ENCODE data around the gene PNKP.

The PNKP gene

GRCh38 chr19:49866933-49867782 is at the start of gene PNKP:
Gene PNKP, minus strand, starts transcription at chr19:49867576. Its CDS starts 372 bp downstream, at chr19:49867204.
- peak; percentile 95 for DNase-seq

GRCh38 chr19:49915271-49915670 is 47.9 kb upstream of the PNKP start:
- no peak for DNase-seq

DNA sequence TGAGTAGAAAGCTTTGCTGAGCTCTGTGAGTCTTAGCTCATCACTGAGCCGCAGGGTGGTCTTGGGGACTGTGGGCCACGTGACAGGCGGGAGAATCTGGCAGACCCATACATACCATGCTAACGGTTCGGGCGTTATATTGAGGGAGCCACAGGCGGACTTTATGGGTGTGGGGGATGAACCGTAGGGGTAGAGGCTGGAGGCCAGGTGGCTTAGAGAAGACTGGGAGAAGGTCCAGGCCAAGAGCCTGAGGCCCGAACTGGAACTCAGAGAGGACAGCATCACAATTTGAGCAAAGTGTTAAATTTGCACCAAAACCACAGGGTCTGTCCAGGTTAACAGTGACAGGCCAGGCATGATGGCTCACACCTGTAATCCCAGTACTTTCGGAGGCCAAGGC is 46.3 kb upstream of the PNKP start:
- DNase-seq = no peak

GRCh38 chr19:49912965-49913685 is 45.7 kb upstream of the PNKP start:
- DNase-seq = no peak

DNA sequence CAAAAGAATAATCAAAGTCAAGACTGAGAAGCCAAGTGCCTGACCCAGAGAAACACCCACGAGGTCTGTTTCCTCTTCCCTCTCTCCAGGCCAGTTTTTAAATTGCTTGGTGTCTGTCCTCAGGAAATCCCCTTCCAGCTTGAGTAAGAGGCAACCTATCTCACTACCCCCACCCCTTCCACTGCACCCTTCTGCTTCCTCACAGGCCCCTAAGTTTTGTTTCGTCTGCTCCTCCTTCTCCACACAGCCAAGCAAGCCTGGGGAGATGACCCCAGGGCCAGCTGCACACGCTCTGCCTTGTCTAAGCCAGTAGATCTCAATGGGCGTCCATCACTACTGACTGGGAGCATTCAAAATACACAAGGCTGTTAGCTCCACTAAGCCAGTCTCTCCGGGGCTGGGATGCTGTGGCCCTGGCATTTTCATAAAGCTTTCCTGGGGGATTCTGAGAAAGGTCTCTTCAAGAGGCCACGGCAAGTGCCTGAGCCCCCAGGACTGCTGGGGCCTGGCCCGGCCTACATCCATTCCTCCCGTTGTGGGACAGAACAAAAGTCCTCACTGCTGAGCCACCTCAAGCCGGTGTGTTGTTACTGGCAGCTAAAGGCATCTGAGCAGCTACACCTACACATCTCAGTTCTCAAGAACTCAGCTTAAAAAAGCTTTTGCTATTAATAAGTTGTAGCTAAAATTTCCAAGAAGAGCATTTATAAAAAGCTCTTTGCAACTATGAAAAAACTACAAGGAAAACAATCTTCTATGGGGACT is 44.2 kb upstream of the PNKP start:
- DNase-seq = peak; percentile 20

DNA sequence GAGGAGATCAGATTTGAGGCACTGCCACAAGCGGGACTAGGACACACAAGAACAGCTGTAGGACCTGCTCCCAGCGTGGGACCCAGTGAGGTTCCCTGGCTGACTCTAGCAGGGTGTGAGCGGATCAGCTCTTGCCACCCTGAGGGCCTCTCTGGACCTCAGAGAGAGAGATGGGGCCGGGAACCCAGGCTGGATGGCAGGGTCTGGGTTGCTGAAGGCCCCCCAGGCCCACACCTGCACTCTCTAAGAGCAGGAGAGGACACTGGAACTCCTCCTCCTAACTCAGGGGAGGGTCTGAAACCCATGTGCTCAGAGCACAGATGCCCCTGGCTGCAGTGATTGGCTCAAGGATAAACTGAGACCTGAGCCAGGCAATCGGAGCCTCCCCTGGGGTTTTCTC is 42.8 kb upstream of the PNKP start:
- DNase-seq = no peak

DNA sequence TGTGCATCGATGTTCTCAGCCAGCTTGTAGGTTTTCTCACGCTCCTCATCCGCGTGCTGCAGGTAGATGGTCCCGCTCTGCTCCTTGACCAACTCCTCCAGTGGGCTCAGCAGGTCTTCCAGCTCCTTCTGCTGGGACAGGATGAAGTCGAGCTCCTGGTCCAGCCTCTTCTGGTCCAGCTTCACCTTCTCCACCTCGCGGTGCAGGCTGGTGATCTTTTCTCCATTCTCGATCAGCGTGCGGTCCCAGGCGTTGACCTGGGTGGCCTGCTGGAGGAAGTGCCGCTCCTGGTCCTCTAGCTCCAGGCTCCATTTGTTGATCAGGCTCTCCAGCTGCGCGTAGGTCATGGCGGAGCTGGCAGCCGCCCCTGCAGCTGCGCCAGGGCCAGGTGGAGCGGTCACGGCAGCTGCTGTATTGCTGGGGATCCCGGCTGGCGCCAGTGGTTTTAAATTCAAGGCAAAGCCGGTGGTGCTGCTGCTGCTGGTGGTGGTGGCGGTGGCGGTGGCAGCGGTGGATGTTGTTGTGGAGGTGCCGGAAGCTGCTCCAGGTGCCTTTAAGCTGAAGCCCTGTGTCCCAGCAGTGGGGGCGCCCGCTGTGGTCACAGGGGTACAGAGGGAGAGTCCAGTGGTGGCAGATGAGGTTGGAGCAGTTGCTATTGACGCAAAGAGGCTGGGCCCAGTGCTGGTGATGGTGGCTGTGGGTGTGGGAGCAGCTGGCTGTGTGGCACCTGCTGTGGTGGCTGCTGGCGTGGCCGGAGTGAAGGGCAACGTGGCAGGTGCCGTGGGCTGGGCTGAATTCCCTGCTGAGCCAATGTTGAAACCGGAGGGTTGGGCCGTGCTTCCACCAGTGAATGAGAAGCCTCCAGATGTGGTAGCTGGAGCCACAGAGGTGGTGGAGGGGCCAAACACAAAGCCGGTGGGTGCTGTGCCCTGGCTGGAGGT is 41.4 kb upstream of the PNKP start:
- no peak for DNase-seq

GRCh38 chr19:49907745-49908446 is 40.5 kb upstream of the PNKP start:
- DNase-seq = no peak

DNA sequence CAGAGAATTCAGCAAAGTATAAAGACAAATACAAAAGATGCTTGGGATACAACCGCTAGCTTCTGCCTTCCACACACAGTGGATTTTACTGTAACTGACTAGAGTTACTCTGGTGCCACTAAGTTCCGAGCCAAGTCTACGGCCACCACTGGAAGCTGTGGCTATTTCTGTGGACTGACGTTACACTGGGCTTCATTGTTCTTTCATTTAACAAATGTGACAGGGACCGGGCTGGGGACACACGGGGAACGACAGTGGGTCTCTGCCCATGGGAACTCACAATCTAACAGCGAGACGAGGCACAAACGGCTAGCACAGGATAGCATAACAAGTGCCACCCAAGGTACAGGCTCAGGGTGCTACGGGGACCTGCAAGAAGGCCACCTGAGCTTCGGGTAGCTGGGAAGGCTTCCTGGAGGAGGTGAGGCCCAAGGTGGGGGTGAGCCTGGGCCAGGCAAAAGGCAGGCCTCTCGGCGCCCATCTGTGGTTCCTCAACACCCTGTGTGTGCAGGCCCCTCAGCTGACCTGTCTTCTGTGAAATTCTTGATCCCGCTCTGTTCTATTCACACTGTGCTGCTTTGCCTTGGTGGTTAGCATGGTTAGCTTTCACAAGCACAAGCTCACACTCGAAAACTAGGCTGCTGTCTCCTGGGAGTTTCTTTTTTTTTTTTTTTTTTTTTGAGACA is 39.6 kb upstream of the PNKP start:
- DNase-seq = no peak

DNA sequence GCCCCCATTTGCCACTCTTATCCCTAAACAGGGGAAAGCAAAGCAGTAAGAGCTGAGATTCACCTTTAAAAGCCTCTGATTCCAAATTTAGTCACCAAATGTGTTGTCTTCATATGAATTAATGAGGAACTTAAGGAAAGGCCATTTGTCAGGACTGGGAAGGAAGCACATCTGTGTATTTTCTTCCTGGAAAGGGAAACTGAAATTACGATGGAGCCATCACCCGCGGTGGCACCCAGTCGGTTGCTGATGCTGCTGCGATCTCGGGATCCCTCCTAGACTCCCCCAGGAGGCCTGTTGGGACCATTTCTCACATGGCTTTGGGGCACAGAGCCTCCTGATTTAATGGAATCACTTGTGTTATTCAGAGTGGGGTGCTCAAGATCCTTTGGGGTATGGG is 36.8 kb upstream of the PNKP start:
- DNase-seq = no peak

- peak; percentile 34 for DNase-seq
Observed at GRCh38 chr19:49896863-49897621, 29.7 kb upstream of the PNKP start, which contains the start of gene IL4I1. Gene IL4I1, minus strand, starts transcription at chr19:49896887. Its CDS starts 727 bp downstream, at chr19:49896160.

DNA sequence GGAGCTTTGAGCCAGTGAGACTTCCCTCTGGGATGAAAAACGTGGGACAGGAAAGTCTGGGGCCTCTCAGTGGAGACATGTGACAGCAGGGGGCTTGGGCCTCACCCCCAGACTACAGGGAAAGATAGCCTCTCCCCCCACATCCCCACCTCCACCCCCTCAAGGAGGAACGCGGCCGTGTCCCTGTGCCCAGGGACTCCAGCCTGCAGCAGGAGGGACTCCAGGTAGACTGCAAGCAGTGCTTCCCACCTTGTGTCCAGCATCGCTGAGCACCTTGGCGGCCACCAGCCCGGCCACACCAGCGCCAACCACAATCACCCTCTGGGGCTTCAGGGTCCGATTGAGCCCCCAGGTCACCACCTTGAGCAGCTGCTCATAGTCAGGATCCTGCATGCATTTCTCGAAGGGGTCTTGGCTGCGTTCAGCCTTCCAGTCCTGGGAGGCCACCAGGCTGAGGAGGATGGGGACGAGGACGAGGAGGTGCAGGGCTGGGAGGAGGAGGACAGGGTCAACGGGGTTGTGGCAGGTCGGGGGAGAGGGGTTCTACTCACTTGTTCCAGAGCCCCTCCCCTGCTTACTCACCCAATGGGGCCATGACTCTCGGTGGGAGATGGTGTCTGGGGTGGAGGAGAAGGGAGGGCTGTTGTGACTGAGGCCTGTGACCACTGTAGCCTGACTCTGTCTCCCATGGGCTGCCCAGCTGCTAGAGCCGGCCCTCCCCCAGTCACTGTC is 28.4 kb upstream of the PNKP start:
- DNase-seq = no peak

DNA sequence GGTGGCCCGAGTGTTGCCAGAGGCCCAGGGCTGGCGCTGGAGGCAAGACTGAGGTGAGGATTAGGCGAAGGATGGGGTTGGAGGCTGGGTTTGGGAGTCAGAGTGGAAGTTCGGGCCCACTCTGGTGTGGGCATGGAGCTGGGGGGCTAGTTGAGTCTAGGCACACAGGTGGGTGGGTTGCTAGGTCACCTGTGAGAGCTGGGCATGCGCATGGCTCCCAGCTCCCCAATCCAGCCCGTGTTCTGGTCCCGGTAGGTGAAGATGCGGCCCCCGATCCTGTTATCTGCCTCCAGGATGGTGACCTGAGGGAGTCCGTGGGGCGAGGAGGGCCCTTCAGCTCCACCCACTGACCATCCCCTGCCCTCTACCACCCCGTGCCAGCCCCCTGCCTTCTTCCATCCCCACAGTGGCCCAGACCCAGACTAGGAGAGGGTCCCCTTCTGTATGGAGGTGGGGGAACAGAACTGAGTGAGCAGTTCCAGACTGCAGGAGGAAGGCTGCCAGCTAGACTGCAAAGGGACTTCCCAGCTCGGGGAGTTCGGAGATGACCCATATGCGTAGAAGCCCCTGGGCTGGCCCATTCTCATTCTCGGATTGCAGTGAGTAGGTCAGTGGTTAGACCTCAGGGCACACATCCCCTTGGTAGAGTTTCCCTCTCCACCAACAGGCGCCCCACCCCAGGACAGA is 27.6 kb upstream of the PNKP start:
- no peak for DNase-seq

DNA sequence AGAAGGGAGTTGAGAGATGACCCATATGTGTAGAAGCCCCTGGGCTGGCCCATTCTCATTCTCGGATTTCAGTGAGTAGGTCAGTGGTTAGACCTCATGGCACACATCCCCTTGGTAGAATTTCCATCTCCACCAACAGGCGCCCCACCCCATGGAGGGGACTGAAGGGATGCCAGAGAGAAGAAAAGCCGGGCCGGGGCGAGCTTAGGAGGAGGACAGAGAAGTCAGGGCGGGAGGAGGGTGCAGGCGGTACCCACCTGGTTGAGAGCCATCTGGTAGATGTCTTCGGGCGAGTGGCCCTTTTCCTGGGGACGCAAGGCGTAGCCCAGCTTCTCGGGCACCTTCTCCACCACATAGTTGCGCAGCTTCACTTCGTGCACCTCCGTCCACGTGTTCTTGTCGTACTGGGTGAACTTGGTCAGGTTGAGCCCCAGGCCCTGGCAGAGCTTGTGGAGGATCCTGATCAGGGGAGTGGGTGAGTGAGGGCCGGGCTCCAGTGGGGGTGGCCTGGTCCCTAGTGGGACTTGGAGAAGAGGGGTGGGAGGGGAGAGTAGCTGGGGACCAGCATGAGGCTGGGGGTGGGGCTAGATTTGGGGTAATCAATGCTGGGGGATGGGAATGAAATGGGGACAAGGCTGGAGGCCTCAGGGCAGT is 26.8 kb upstream of the PNKP start:
- DNase-seq = no peak

- no peak for DNase-seq
Observed at GRCh38 chr19:49892716-49893115, 25.3 kb upstream of the PNKP start.

DNA sequence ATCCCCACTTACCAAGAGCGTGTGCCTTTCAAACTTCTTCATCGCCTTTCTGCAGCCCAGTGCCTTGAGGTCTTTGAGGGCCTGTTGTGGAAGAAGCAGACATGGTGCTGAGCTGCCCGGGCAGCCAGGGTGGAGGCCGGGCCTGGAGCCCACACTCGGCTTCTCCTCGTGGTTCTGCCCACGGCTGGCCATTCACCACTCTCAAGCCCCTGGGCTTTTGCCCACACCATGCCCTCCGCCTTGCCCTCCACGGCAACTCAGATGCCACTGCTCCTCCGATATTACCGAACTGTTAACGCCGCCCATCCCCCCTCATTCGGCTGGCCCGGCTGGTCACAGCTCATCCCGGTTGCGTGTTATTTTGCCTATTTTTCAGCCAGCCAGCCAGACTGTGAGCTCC is 24.0 kb upstream of the PNKP start:
- DNase-seq = no peak

GRCh38 chr19:49890349-49891311 is 23.3 kb upstream of the PNKP start:
- no peak for DNase-seq

Measured in EL (cell line).